Measurements from ENCODE around the gene TACC3.

Gene TACC3

DNA sequence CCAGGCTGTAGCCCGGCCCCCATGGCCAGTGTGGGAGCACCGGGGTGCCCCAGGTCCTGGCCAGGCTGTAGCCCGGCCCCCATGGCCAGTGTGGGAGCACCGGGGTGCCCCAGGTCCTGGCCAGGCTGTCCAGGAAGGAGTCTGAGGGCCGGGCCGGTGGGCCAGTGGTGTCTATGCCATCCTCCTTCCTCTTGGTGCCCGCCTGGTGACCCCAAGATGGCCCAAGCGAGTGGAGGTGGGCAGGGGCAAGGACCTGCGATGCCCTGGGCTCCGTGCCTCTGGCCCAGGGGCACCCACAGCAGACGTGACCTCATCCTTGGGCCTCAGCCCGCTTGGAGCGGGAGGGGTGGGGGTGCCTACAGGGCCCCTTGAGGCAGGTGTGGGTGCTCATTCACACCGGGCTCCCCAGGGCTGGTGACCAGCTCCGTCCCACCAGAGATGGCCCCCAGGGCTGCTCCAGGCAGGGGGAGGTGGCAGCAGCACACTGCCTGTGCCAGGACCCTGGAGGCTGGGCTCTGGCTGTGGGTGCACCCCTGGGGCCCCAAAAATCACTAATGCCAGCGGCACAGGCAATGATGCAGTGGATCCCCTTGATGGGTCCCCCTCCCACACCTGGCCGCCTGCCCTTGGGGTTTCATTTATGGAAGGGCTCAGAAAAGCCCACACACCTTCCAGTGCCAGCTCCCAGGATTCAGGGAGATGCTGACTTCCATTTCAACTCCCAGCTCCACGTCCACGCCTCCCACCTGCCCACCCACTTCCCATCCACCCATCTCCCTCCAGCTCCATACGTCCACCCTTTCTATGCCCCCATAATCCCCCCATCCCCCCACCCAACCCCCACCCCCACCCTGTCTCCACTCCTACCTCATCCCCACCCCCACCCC lies 35.8 kb downstream of the TACC3 start:
- no peak for DNase-seq (ENCODE audit: low read depth)
- H3K4me3 ChIP-seq (ENCODE audit: low read depth, low read length) = no peak overlapping the region
- TF ChIP-seq, protein P1, sequence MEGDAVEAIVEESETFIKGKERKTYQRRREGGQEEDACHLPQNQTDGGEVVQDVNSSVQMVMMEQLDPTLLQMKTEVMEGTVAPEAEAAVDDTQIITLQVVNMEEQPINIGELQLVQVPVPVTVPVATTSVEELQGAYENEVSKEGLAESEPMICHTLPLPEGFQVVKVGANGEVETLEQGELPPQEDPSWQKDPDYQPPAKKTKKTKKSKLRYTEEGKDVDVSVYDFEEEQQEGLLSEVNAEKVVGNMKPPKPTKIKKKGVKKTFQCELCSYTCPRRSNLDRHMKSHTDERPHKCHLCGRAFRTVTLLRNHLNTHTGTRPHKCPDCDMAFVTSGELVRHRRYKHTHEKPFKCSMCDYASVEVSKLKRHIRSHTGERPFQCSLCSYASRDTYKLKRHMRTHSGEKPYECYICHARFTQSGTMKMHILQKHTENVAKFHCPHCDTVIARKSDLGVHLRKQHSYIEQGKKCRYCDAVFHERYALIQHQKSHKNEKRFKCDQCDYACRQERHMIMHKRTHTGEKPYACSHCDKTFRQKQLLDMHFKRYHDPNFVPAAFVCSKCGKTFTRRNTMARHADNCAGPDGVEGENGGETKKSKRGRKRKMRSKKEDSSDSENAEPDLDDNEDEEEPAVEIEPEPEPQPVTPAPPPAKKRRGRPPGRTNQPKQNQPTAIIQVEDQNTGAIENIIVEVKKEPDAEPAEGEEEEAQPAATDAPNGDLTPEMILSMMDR (conservative IDR thresholded peaks at IDR 0.05; ENCODE audit: low read depth, low read length) = no peak

DNA sequence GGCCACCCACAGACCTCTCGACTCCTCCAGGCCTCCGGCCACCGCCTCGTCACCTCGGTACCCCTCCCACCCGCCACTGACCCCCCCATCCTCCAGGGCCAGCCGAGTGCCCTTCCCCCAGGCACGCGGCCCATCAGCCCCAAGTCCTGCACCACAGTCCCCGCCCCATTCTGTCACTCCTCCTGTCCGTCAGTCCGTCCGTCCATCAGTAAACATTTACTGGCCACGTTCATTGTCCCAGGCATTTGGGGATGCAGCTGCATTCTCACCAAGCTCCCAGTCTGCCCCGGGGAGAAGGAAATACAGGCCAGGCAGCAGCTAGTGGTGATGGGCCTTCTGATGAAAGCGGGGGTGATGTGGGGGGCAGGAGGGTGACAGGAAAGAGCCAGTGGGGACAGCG lies 36.5 kb downstream of the TACC3 start:
- DNase-seq (ENCODE audit: low read depth) = no peak
- H3K4me3 ChIP-seq (ENCODE audit: low read depth, low read length) = no peak overlapping the region
- TF ChIP-seq, protein P1 (conservative IDR thresholded peaks at IDR 0.05; ENCODE audit: low read depth, low read length) = no peak

DNA sequence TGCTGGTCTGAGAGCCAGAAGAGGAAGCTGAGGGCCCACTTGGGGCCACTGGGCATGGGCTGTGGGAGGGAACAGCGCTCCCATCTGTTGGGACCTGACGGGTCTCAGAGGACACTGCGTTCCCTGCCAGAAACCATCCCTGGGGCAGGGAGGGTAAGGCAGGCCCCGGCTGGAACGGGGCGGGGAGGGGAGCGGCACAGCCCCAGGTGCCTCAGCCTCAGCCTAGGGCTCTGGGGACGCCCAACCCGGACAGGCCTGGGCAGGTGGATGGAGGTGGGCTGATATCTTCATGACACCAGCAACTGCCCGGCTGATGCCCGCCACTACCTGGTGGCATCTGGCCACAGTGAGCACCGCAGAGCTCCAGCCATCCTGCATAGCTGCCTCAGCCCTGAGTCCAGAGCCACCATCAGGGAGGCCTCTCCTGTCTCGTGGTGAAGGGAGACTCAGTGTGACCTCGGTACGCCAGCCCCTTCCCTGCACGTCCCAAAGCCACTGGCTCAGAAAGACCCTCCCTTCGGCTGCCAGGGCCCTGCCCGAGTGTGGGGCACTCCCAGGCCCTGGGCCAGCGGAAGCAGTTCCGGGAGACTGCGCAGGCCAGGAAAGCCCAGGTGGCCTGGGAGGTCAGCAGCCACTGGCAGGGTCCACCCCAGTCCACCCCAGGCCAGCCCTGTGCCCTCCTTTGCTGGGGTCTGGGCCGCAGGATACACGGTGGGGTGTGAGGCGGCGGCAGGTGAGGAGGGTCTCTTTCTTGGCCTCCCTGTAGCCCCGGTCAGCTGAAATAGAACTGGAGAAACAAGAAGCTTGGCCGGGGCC lies 37.2 kb downstream of the TACC3 start:
- H3K4me3 ChIP-seq (ENCODE audit: low read depth, low read length) = no peak overlapping the region
- DNase-seq (ENCODE audit: low read depth) = no peak
- TF ChIP-seq, protein P1 (conservative IDR thresholded peaks at IDR 0.05; ENCODE audit: low read depth, low read length) = no peak

DNA sequence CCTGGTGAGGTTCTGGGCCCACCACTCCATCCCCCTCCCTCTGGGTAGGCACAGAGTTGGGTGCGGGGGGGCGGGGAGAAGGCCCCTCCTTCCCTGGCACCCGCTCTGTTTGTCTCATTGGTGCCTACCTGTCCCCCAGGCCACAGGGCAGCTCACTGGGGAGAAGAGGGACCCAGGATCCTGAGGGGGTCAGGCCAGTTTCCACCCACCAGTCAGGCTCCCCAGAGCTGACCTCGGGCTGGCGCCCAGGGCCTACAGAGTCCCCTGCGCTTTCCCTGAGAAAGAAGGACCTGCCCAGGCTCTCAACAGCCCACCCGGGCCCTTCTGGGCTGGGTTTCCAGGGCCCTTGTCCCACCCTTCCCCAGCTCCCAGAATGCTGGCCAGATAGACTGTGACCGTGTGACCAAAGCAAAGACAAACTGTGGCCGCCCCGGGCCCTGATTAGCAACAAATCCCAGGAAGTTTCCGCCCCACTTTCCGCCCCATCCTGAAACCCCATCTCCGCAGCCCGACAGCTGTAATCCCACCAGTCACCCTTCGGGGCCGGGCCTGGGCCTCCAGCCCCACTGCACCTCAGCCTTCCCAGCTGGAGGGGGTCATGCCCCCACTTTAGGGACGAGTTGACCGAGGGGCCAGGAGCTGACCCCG lies 38.0 kb downstream of the TACC3 start:
- TF ChIP-seq, protein P1 (conservative IDR thresholded peaks at IDR 0.05; ENCODE audit: low read depth, low read length) = no peak
- no peak overlapping the region for H3K4me3 ChIP-seq (ENCODE audit: low read depth, low read length)
- DNase-seq (ENCODE audit: low read depth) = no peak

GRCh38 chr4:1759818-1760223 lies 38.5 kb downstream of the TACC3 start:
- TF ChIP-seq, protein P1 (conservative IDR thresholded peaks at IDR 0.05; ENCODE audit: low read depth, low read length) = no peak
- DNase-seq (ENCODE audit: low read depth) = no peak
- no peak overlapping the region for H3K4me3 ChIP-seq (ENCODE audit: low read depth, low read length)

DNA sequence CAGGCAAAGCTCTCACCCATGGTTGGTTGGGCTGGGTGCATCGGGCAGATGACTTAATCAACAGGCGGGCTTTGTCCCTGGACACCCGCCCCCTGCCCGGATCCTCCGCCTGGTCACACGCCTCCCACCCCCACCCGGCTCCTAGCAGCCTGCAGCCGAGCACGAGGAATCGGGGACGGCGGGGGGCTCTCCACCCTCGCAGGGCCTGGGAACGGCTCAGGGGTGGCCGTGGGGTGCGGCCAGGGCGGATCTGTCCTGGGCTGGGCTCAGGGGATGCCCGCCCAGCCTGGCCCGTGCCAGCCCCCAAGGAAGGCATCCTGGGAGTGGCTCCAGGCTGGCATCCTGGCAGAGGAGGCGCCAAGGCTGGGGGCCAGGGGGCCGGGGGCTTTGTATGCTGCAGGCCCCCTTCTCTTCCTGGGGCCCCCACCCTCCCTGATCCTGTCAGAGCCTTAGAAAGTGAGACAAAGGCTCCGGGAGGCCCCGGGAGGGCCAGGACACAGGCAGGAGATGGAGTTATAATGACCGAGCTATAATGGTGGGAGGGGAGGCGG lies 39.3 kb downstream of the TACC3 start:
- no peak for DNase-seq (ENCODE audit: low read depth)
- TF ChIP-seq, protein P1 (conservative IDR thresholded peaks at IDR 0.05; ENCODE audit: low read depth, low read length) = no peak
- H3K4me3 ChIP-seq (ENCODE audit: low read depth, low read length) = no peak overlapping the region
